HepG2 (cell line): ENCODE measurements around the gene TMEM108.

ENCODE experiments used
- ATF3 ChIP-seq: sonication (generic); formaldehyde crosslinking; IDR thresholded peaks from 2 replicates; pipeline ENCODE4 v1.4.0; 2020; ENCODE audit warnings: missing genetic modification reagents
- BCL3 ChIP-seq: sonication (generic); formaldehyde crosslinking; IDR thresholded peaks from 2 replicates; pipeline ENCODE4 v1.5.1; 2020; ENCODE audit warnings: mild to moderate bottlenecking, missing genetic modification reagents, moderate library complexity
- CEBPB ChIP-seq: IDR thresholded peaks from 2 replicates; pipeline ENCODE4 v1.6.1; 2011; ENCODE audit warnings: low read depth, low read length, improper control_type of control experiment, borderline replicate concordance
- ESRRA ChIP-seq: sonication (generic); formaldehyde crosslinking; IDR thresholded peaks from 2 replicates; pipeline ENCODE4 v1.5.1; 2020; ENCODE audit warnings: mild to moderate bottlenecking, low read depth, missing genetic modification reagents
- EZH2 ChIP-seq: conservative IDR thresholded peaks from 2 replicates; pipeline ENCODE4 v1.6.1; 2012; ENCODE audit warnings: mild to moderate bottlenecking, low read depth, low read length, moderate library complexity
- MAX ChIP-seq: IDR thresholded peaks from 2 replicates; pipeline ENCODE4 v1.6.1; 2012; ENCODE audit warnings: inconsistent platforms
- POLR2A ChIP-seq, 2 experiments: IDR thresholded peaks; 2 replicates each; pipeline ENCODE4 v1.6.1; 2011; ENCODE audit warnings: low read depth in 2 of 2, low read length in 2 of 2, mild to moderate bottlenecking in 1 of 2, moderate library complexity in 1 of 2; ENCODE audit not compliant: insufficient read depth in 1 of 2
- REST ChIP-seq, 2 experiments: IDR thresholded peaks; 2 replicates each; pipeline ENCODE4 v1.6.1; 2011 to 2012; ENCODE audit warnings: low read length in 2 of 2, borderline replicate concordance in 1 of 2, low read depth in 1 of 2, mild to moderate bottlenecking in 1 of 2, moderate library complexity in 1 of 2
- RORA ChIP-seq: sonication (generic); formaldehyde crosslinking; IDR thresholded peaks from 2 replicates; pipeline ENCODE4 v1.5.0; 2020; ENCODE audit warnings: mild to moderate bottlenecking, missing genetic modification reagents, moderate library complexity
- SIN3A ChIP-seq: IDR thresholded peaks from 2 replicates; pipeline ENCODE4 v1.6.1; 2011; ENCODE audit warnings: low read depth, mild to moderate bottlenecking, control low read depth, low read length, borderline replicate concordance
- USF2 ChIP-seq, 2 experiments: sonication (generic) in 1 of 2; formaldehyde crosslinking in 1 of 2; IDR thresholded peaks; 2 replicates each; pipeline versions ENCODE4 v1.5.1 to v1.6.1; 2011 to 2020; ENCODE audit warnings: borderline replicate concordance in 1 of 2, low read depth in 1 of 2, low read length in 1 of 2, mild to moderate bottlenecking in 1 of 2, missing genetic modification reagents in 1 of 2, moderate library complexity in 1 of 2
- ZBTB20 ChIP-seq: sonication (generic); formaldehyde crosslinking; IDR thresholded peaks from 2 replicates; pipeline ENCODE4 v1.8.1; 2023; ENCODE audit warnings: missing genetic modification reagents, low read depth, mild to moderate bottlenecking, borderline replicate concordance
- ZKSCAN8 ChIP-seq: IDR thresholded peaks from 2 replicates; pipeline ENCODE4 v1.6.1; 2016; ENCODE audit warnings: borderline replicate concordance, missing genetic modification reagents, missing compliant biosample characterization
- ZNF350 ChIP-seq: sonication (generic); formaldehyde crosslinking; IDR thresholded peaks from 2 replicates; pipeline ENCODE4 v1.4.0; 2020; ENCODE audit warnings: mild to moderate bottlenecking, low read depth, missing genetic modification reagents, borderline replicate concordance

- TF ChIP-seq ZBTB20 (CRISPR knock-in tag) (no peak), CEBPB (no peak), ZNF350 (no peak), ZKSCAN8 (CRISPR knock-in tag) (no peak), SIN3A (no peak), USF2 (IDR thresholded peaks at IDR 0.05; ENCODE audit: low read depth, low read length) (no peak), USF2 (CRISPR knock-in tag; IDR thresholded peaks at IDR 0.05; ENCODE audit: borderline replicate concordance) (no peak), MAX (no peak), ATF3 (CRISPR knock-in tag) (no peak), RORA (CRISPR knock-in tag) (no peak), REST (IDR thresholded peaks at IDR 0.05; ENCODE audit: borderline replicate concordance in 1 of 2, low read depth in 1 of 2, low read length in 2 of 2) (no peak), BCL3 (CRISPR knock-in tag) (no peak), ESRRA (CRISPR knock-in tag) (no peak), POLR2A (IDR thresholded peaks at IDR 0.05; ENCODE audit: insufficient read depth in 1 of 2, low read depth in 2 of 2, low read length in 2 of 2) (no peak), EZH2 (no peak)
Measured at GRCh38 chr3:133429063-133429462, 390.9 kb downstream of the TMEM108 start.
